ENCODE measurements around the gene FCRL2. TPM values are rescaled to one million over a fixed set of nuclear protein-coding genes. Genes with fewer than 3 reads are reported as not detected.

The FCRL2 gene
- total RNA-seq, 1 donor from 2014 or later = not detected

- intact Hi-C loops (cut with micrococcal nuclease) = no loop called here
- DNase-seq (no peak), ATAC-seq (no peak)
These were observed 79.0 kb downstream of the FCRL2 start for GRCh38 chr1:157697781-157698569.

GRCh38 chr1:157696966-157697628 lies 79.8 kb downstream of the FCRL2 start:
- no peak for DNase-seq
- ATAC-seq = no peak
- intact Hi-C loops (cut with micrococcal nuclease) = no loop called here

Other genes with a start within 250 kb of the FCRL2 start
- 0.17 TPM for gene FCRL5, start 224.6 kb downstream of the FCRL2 start, total RNA-seq
- not detected for gene FCRL4, start 179.0 kb downstream of the FCRL2 start, total RNA-seq
- gene FCRL3, start 76.4 kb downstream of the FCRL2 start, total RNA-seq = not detected
- gene FCRL1, start 43.0 kb upstream of the FCRL2 start, total RNA-seq = not detected
- 3.5 TPM for gene CD5L, start 64.7 kb upstream of the FCRL2 start, total RNA-seq
- gene KIRREL1, start 216.5 kb upstream of the FCRL2 start, total RNA-seq = 10.0 TPM